GM12872 (cell line): Measurements from ENCODE around the gene CDH4.

Source experiments
- CTCF ChIP-seq: IDR thresholded peaks from 3 replicates; pipeline ENCODE4 v1.5.1; 2011; ENCODE audit warnings: low read depth, mild to moderate bottlenecking, low read length, moderate library complexity; ENCODE audit not compliant: insufficient read depth

CDH4 gene

GRCh38 chr20:61513124-61514017 is 261.3 kb downstream of the CDH4 start:
- TF ChIP-seq CTCF, result no peak

- TF ChIP-seq CTCF, result no peak
Observed at GRCh38 chr20:61514018-61514365, 261.9 kb downstream of the CDH4 start.

DNA sequence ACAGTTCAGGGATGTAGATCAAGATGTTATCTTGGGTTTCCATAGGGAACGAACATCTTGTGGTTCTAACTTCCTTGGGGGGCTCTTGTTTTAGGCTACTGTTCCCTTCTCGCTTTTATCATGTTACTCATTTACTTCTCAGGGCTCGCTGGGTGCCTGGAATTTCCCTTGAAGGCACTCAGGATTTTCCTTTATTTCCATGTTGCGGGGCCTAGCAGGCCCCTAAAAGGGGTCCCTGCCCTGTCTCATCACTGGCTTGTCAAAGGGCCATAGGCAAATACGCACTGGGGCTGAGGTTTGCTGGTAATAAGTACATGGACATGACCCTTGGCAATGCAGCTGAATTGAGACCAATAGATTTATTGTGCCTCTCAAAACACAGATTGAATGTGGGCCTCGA is 262.3 kb downstream of the CDH4 start:
- TF ChIP-seq CTCF, result no peak

DNA sequence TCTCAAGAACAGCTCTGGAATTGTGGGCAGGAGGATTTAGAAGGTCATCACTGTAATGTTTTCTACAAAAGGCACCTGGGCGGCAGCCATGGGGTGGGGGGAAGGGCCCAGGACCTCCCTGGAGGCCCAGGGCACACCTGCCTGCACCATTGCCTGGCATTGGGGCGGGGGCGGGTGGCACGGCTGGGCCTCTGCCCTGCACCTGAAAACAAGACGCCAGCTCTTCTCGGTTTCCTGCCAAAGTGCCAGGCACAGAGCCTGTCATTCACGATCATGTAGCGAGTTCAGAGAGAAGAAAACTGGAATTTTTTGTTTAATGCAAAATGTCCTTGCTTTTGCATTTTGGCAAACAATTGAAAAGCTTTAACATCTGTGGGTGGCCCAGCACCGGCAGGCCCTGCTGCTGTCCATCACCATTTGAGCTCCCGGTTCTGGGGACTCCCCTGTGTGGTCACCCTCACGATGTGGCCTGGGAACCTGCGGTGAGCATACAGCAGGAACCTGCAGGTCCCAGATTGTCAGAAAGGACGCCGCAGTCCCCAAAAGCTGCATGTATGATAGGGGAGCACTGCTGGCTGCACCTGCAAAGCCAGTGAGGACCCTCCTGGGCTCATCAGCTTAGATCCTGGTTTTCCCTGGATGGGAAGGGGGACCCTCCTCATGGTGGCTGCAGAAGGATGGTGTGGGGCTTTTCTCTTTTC is 262.9 kb downstream of the CDH4 start:
- no peak for TF ChIP-seq CTCF

DNA sequence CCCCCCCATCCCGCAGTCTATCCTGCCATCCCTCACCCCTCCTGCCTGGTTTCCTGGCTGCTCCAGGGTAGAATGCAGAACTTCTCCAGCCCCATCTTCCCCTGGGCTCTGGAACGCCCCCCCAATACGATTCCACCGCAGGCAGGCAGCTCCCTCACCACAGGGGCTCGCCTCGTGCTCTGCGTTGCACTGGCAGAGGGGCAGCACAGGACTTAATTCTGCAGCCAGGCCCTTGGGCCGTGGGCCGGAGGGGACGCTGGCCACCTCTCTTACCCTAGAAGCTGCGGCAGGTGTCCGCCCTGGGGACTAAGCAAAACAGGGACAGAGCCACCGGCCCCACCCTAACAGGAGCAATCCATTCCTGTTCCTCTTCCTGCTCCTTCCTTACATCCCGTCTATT is 263.9 kb downstream of the CDH4 start:
- TF ChIP-seq CTCF, result no peak

DNA sequence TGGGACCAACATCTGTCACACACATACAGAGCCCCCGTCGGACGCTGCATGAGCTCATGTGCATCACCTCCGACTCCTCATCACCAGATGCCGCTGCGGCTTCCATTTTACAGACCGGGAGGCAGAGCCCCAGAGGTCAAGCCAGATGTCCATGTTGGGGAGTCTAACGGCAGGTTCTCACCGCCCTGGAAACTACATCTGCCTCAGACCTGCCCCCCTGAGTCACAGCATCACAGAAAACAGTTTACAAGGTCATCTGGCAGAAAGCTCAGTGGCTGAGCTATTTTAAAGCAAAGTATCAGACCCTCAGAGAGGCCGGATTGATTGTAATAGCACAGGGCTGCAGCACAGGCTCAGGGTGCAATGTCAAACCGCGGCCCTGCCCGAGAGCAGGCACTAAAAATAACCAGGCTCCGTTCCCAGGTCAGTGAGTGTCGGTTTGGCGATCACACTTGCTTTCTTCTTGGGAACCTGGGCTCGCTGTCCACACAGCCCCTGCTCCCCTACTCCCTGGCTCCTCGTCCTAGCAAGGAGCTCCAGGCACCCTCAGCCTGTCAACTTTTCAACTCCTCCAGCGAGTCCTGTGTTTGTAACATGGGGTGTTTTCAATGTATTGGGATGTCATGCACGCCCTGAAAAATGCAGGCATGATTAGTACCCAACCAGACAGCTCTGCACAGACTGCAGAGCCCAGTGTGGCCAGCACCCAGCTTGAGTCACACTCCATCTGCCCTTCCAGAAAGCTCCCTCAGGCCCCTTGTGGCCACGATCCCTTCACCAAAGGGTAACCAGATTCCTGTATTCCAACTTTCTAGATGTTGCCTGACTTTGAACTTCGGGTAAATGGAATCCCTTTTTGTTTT is 264.5 kb downstream of the CDH4 start:
- TF ChIP-seq CTCF, result no peak

- TF ChIP-seq CTCF, result no peak
Observed at GRCh38 chr20:61517419-61517818, 265.4 kb downstream of the CDH4 start.
